ENCODE results near the gene RAPGEF4. TPM values are rescaled to one million over a fixed set of nuclear protein-coding genes. Genes with fewer than 3 reads are reported as not detected.

RAPGEF4 gene
- total RNA-seq, 4 donors from 2014 or later = 1.4 to 5.5 (median 1.8) TPM

DNA sequence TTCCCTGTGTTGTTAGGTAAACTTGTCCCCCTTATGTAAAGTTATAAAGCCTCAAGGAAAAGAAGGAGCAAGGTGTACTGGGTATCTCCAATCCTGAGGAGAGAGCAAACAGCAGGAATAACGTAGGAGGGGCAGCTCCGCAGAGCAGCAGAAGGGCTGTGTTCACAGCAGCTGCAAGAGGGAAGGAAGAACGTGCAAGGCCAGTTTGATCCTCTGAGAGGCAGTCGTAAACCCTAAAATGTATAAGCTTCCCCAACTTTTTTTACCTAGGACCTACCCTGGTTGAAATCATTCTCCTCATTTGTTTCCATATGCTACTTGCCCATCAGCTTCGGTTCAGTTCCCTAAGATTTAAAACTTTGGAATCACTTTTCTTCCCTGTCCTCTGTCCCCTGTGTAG lies 288.1 kb downstream of the RAPGEF4 start:
- Histone ChIP-seq H3K4me1 (peaks cover 24% of the 10 kb centered on the region in 2 donors), H3K4me3 (no peak overlapping the region), H3K9me3 (no peaks in the 10 kb centered on the region), H3K27me3 (no peaks in the 10 kb centered on the region), H3K27ac (no peak overlapping the region), H3K36me3 (no peaks in the 10 kb centered on the region)
- DNase-seq (no peak), ATAC-seq (no peak)
- intact Hi-C loops (cut with DNase I; ENCODE audit: low total_unique reads) (loop anchor here (2.0 kb wide), 2 partner anchors 15 to 47 kb away; no protein-coding TSS in a partner anchor), in situ Hi-C loops (cut with MboI; ENCODE audit: low sequenced_read_pairs in 4 of 4) (loop anchor here in 1 of 4 donors (10.0 kb wide), 1 partner anchor 191 kb away; no protein-coding TSS in a partner anchor)
- TF ChIP-seq, protein P1, sequence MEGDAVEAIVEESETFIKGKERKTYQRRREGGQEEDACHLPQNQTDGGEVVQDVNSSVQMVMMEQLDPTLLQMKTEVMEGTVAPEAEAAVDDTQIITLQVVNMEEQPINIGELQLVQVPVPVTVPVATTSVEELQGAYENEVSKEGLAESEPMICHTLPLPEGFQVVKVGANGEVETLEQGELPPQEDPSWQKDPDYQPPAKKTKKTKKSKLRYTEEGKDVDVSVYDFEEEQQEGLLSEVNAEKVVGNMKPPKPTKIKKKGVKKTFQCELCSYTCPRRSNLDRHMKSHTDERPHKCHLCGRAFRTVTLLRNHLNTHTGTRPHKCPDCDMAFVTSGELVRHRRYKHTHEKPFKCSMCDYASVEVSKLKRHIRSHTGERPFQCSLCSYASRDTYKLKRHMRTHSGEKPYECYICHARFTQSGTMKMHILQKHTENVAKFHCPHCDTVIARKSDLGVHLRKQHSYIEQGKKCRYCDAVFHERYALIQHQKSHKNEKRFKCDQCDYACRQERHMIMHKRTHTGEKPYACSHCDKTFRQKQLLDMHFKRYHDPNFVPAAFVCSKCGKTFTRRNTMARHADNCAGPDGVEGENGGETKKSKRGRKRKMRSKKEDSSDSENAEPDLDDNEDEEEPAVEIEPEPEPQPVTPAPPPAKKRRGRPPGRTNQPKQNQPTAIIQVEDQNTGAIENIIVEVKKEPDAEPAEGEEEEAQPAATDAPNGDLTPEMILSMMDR (IDR thresholded peaks at IDR 0.05 in 4 of 5, conservative IDR thresholded peaks at IDR 0.05 in 1 of 5) = no peak
- TF ChIP-seq POLR2A (IDR thresholded peaks at IDR 0.05) = no peak

DNA sequence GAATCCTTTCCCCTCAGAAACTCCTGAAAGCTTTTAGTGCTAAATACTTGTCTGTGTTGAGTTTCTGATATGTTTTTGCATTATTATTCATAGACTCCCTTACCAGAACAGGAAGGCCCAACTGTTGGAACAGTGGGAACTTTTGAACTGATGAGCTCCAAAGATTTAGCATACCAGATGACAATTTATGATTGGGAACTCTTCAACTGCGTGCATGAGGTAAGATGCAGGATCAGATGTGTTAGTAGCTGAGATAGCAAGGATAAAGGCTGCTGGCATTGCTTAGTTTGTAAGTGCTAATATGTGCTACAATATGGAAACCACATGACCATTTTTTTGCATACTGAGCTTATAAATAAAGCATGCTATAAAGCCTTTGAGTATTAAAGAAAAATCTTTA lies 290.8 kb downstream of the RAPGEF4 start:
- in situ Hi-C loops (cut with MboI; ENCODE audit: low sequenced_read_pairs in 4 of 4) (loop anchor here (5.0 to 25.0 kb wide), 5 partner anchors 49 to 986 kb away; partner anchors contain the start of gene CDCA7 (in 1 of the 4)), intact Hi-C loops (cut with DNase I; ENCODE audit: low total_unique reads) (loop anchor here (2.0 to 5.0 kb wide), 3 partner anchors 24 to 421 kb away; no protein-coding TSS in a partner anchor)
- H3K36me3 ChIP-seq = no peaks in the 10 kb centered on the region
- no peaks in the 10 kb centered on the region for H3K27me3 ChIP-seq
- no peak for TF ChIP-seq POLR2A (IDR thresholded peaks at IDR 0.05)
- TF ChIP-seq, protein P1 (IDR thresholded peaks at IDR 0.05 in 4 of 5, conservative IDR thresholded peaks at IDR 0.05 in 1 of 5) = no peak
- no peak for ATAC-seq
- peaks cover 48 to 51% of the 10 kb centered on the region in 2 donors for H3K4me1 ChIP-seq
- no peak overlapping the region for H3K4me3 ChIP-seq
- H3K9me3 ChIP-seq = no peaks in the 10 kb centered on the region
- peak overlapping the region in 3 of 4 donors; percentile 86 to 94 (median 93) for H3K27ac ChIP-seq
- DNase-seq = no peak

DNA sequence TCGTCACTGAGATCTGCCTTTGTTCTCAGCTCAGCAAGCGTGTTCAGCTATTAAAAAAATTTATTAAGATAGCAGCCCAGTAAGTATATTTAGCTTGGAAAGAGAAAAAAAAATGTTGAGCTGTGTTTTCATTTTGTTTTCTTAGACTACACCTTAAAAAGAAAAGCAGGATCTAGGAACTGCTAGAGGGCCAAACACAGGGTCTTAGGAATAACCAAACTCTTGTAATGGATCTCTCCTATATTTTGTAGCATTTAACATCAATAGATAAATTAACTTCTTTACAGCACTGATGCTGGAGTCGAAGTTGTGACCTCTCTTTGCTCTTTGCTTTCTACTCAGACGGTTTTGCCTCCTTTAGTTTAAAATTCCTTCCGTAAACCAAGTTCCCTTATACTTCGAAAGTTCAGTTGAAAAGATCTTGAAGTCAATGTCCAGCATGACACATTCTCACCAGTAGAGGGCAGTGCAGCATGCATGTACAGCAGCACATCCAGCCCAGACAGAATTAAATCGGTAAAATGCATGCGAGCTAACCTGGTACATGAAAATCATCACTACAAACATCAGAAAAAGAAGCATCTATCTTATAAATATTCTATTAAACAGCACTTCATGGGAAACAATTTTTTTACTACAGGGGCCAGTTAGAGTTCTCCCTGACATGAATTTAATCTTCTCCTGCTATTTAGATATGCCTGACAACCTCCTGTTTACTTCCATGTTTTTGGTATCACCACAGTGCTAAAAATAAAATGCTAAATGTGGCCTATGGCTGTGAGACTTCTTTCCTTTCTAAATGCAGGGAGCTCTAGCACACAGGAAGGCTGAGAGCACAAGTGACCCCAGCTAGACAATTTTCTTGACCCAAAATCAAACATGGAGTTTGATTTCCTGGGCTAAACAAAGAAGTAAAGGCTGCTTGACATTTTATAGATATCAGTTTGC lies 291.8 kb downstream of the RAPGEF4 start:
- H3K4me1 ChIP-seq = peaks cover 56 to 57% of the 10 kb centered on the region in 2 donors
- no peaks in the 10 kb centered on the region for H3K9me3 ChIP-seq
- DNase-seq (peak; percentile 77 to 84), ATAC-seq (peak; percentile 71 to 78)
- H3K27me3 ChIP-seq = no peaks in the 10 kb centered on the region
- H3K4me3 ChIP-seq = peak overlapping the region in 3 of 4 donors; percentile 14 to 27 (median 18)
- peak overlapping the region; percentile 86 to 94 (median 90) for H3K27ac ChIP-seq
- TF ChIP-seq, protein P1 (IDR thresholded peaks at IDR 0.05 in 4 of 5, conservative IDR thresholded peaks at IDR 0.05 in 1 of 5) = peak; percentile 94 to 98 (median 95)
- TF ChIP-seq POLR2A (IDR thresholded peaks at IDR 0.05) = peak; percentile 18 to 87
- H3K36me3 ChIP-seq = no peaks in the 10 kb centered on the region
- in situ Hi-C loops (cut with MboI; ENCODE audit: low sequenced_read_pairs in 4 of 4) (loop anchor here (5.0 to 25.0 kb wide), 5 partner anchors 50 to 985 kb away; partner anchors contain the start of gene CDCA7 (in 1 of the 4)), intact Hi-C loops (cut with DNase I; ENCODE audit: low total_unique reads) (loop anchor here (1.0 to 5.0 kb wide), 5 partner anchors 25 to 420 kb away; partner anchors contain the start of gene CDCA7)

DNA sequence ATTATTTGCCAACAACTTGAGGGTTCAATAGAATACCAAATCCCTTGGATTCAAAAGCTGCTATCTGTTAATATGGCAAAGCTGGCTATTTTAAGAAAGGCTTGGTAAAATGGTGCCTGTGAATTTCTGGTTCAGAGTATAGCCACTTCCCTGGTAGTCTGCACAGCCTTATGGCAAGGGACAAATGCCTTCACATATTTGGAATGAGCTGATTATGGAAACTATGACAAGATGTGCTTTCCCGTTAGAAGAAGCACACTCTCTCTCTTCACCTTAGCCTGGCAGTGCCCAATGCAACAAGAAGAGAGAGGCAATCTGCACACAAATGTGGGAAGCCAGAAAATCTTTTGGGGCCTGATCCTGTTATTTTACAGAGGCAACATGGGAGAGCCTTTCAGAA lies 292.5 kb downstream of the RAPGEF4 start:
- Histone ChIP-seq H3K27me3 (no peaks in the 10 kb centered on the region), H3K4me3 (peak overlapping the region in 2 of 4 donors; percentile 14 to 27), H3K36me3 (no peaks in the 10 kb centered on the region), H3K27ac (peak overlapping the region; percentile 86 to 94 (median 90)), H3K9me3 (no peaks in the 10 kb centered on the region), H3K4me1 (peaks cover 58 to 63% of the 10 kb centered on the region in 2 donors)
- in situ Hi-C loops (cut with MboI; ENCODE audit: low sequenced_read_pairs in 4 of 4) (loop anchor here (5.0 to 25.0 kb wide), 5 partner anchors 51 to 984 kb away; partner anchors contain the start of gene CDCA7 (in 1 of the 4)), intact Hi-C loops (cut with DNase I; ENCODE audit: low total_unique reads) (loop anchor here (5.0 kb wide), 2 partner anchors 374 to 419 kb away; no protein-coding TSS in a partner anchor)
- DNase-seq = no peak
- TF ChIP-seq, protein P1 (IDR thresholded peaks at IDR 0.05 in 4 of 5, conservative IDR thresholded peaks at IDR 0.05 in 1 of 5) = no peak
- no peak for TF ChIP-seq POLR2A (IDR thresholded peaks at IDR 0.05)
- peak; percentile 8 to 24 for ATAC-seq
